H9 (cell line): ENCODE measurements around the gene FEN1. TPM values are rescaled to one million over a fixed set of nuclear protein-coding genes. Genes with fewer than 3 reads are reported as not detected.
A peak's percentile ranks its signal among the peaks of the same experiment; 100 is the strongest.

Source experiments
- DNase-seq: peaks from one replicate; pipeline ENCODE4 v3.0.0-alpha.2; 2017
- H2AFZ ChIP-seq: one replicate; pipeline ENCODE4 v1.6.1; 2013; ENCODE audit warnings: mild to moderate bottlenecking, low read length, control low read depth, moderate library complexity
- H2AK5ac ChIP-seq: 2 replicates; pipeline ENCODE4 v1.6.1; 2013; ENCODE audit warnings: low read length, control low read depth, mixed read lengths; ENCODE audit not compliant: insufficient read length
- H2BK120ac ChIP-seq: one replicate; pipeline ENCODE4 v1.6.1; 2013; ENCODE audit warnings: low read depth, mild to moderate bottlenecking, low read length, control low read depth, inconsistent platforms; ENCODE audit not compliant: poor library complexity, severe bottlenecking
- H2BK12ac ChIP-seq: 2 replicates; pipeline ENCODE4 v1.6.1; 2013; ENCODE audit warnings: low read length, control low read depth, mixed read lengths, low read depth; ENCODE audit not compliant: insufficient read length
- H2BK15ac ChIP-seq: 2 replicates; pipeline ENCODE4 v1.6.1; 2013; ENCODE audit warnings: low read depth, low read length, control low read depth
- H2BK20ac ChIP-seq: one replicate; pipeline ENCODE4 v1.6.1; 2013; ENCODE audit warnings: low read depth, mild to moderate bottlenecking, low read length, control low read depth, inconsistent platforms; ENCODE audit not compliant: poor library complexity, severe bottlenecking
- H2BK5ac ChIP-seq: 2 replicates; pipeline ENCODE4 v1.6.1; 2013; ENCODE audit warnings: low read length, control low read depth, mixed read lengths; ENCODE audit not compliant: insufficient read length
- H3K14ac ChIP-seq: 2 replicates; pipeline ENCODE4 v1.6.1; 2013; ENCODE audit warnings: low read length, control low read depth; ENCODE audit not compliant: insufficient read depth
- H3K18ac ChIP-seq: 2 replicates; pipeline ENCODE4 v1.6.1; 2013; ENCODE audit warnings: low read depth, mild to moderate bottlenecking, mixed read lengths, low read length, control low read depth; ENCODE audit not compliant: insufficient read length
- H3K23ac ChIP-seq: 2 replicates; pipeline ENCODE4 v1.6.1; 2013; ENCODE audit warnings: low read length, control low read depth, mixed read lengths, low read depth; ENCODE audit not compliant: insufficient read length
- H3K23me2 ChIP-seq: 2 replicates; pipeline ENCODE4 v1.6.1; 2013; ENCODE audit warnings: low read depth, mild to moderate bottlenecking, mixed read lengths, low read length, control low read depth; ENCODE audit not compliant: insufficient read length, poor library complexity, severe bottlenecking
- H3K27ac ChIP-seq: 2 replicates; pipeline ENCODE4 v1.5.1; 2013; ENCODE audit warnings: low read length, control low read depth, mixed read lengths, low read depth; ENCODE audit not compliant: insufficient read length
- H3K27me3 ChIP-seq: 2 replicates; pipeline ENCODE4 v1.6.1; 2013; ENCODE audit warnings: low read length, control low read depth, inconsistent platforms; ENCODE audit not compliant: insufficient read depth
- H3K4ac ChIP-seq: 2 replicates; pipeline ENCODE4 v1.6.1; 2013; ENCODE audit warnings: low read depth, mild to moderate bottlenecking, control low read depth, inconsistent platforms, low read length, moderate library complexity
- H3K4me1 ChIP-seq: 2 replicates; pipeline ENCODE4 v1.6.1; 2013; ENCODE audit warnings: low read length, control low read depth, inconsistent platforms; ENCODE audit not compliant: insufficient read depth
- H3K4me2 ChIP-seq: 2 replicates; pipeline ENCODE4 v1.6.1; 2013; ENCODE audit warnings: low read length, control low read depth, mixed read lengths; ENCODE audit not compliant: insufficient read length, insufficient read depth
- H3K56ac ChIP-seq: 2 replicates; pipeline ENCODE4 v1.6.1; 2013; ENCODE audit warnings: low read depth, mild to moderate bottlenecking, mixed read lengths, low read length, control low read depth; ENCODE audit not compliant: insufficient read length
- H3K79me1 ChIP-seq: 2 replicates; pipeline ENCODE4 v1.6.1; 2013; ENCODE audit warnings: low read depth, mild to moderate bottlenecking, moderate library complexity, low read length, control low read depth, inconsistent platforms; ENCODE audit not compliant: insufficient read depth, poor library complexity, severe bottlenecking
- H3K79me2 ChIP-seq: 2 replicates; pipeline ENCODE4 v1.6.1; 2013; ENCODE audit warnings: low read length, control low read depth, inconsistent platforms; ENCODE audit not compliant: insufficient read depth
- H3K9ac ChIP-seq: 2 replicates; pipeline ENCODE4 v1.6.1; 2013; ENCODE audit warnings: low read length, control low read depth, mixed read lengths; ENCODE audit not compliant: insufficient read length; ENCODE audit errors: extremely low read depth
- H3K9me3 ChIP-seq: one replicate; pipeline ENCODE4 v1.6.1; 2013; ENCODE audit warnings: low read depth, low read length, inconsistent platforms; ENCODE audit not compliant: control insufficient read depth
- H3T11ph ChIP-seq: one replicate; pipeline ENCODE4 v1.6.1; 2013; ENCODE audit warnings: mild to moderate bottlenecking, low read length, control low read depth, inconsistent platforms
- H4K20me1 ChIP-seq: one replicate; pipeline ENCODE4 v1.6.1; 2013; ENCODE audit not compliant: control insufficient read depth, insufficient read length, insufficient read depth
- H4K5ac ChIP-seq: 2 replicates; pipeline ENCODE4 v1.6.1; 2013; ENCODE audit warnings: low read depth, mild to moderate bottlenecking, mixed read lengths, low read length, control low read depth; ENCODE audit not compliant: insufficient read length
- H4K8ac ChIP-seq: replicated peaks from 2 replicates; pipeline ENCODE4 v1.6.1; 2013; ENCODE audit warnings: low read length, control low read depth, mixed read lengths, low read depth; ENCODE audit not compliant: insufficient read length
- H4K91ac ChIP-seq: 2 replicates; pipeline ENCODE4 v1.6.1; 2013; ENCODE audit warnings: low read depth, mild to moderate bottlenecking, moderate library complexity, mixed read lengths, low read length, control low read depth; ENCODE audit not compliant: insufficient read length
- H3K27ac Mint-ChIP-seq, 3 experiments: 2 replicates in 2 of 3; 3 replicates in 1 of 3; pipeline ENCODE4 v1.8.0; 2020 to 2021; ENCODE audit warnings: mixed read lengths in 3 of 3, mild to moderate bottlenecking in 1 of 3, moderate library complexity in 1 of 3
- H3K27me3 Mint-ChIP-seq: 2 replicates; pipeline ENCODE4 v1.8.0; 2021; ENCODE audit warnings: low read depth, mild to moderate bottlenecking, moderate library complexity, mixed read lengths
- H3K36me3 Mint-ChIP-seq, 3 experiments: 2 replicates in 2 of 3; 3 replicates in 1 of 3; pipeline ENCODE4 v1.8.0; 2020 to 2021; ENCODE audit warnings: low read depth in 3 of 3, mixed read lengths in 3 of 3; ENCODE audit not compliant: insufficient read depth in 1 of 3
- H3K4me1 Mint-ChIP-seq, 2 experiments: 2 replicates each; pipeline ENCODE4 v1.8.0; 2020; ENCODE audit warnings: mixed read lengths in 2 of 2
- H3K4me3 Mint-ChIP-seq, 2 experiments: 2 replicates in 1 of 2; 3 replicates in 1 of 2; pipeline ENCODE4 v1.8.0; 2020 to 2021; ENCODE audit warnings: mild to moderate bottlenecking in 2 of 2, mixed read lengths in 2 of 2, moderate library complexity in 1 of 2
- H3K9me3 Mint-ChIP-seq, 2 experiments: 2 replicates in 1 of 2; 3 replicates in 1 of 2; pipeline ENCODE4 v1.8.0; 2020; ENCODE audit warnings: mild to moderate bottlenecking in 2 of 2, mixed read lengths in 2 of 2, moderate library complexity in 1 of 2
- WGBS: extraction: QIAGEN DNeasy Blood & Tissue Kit; methylation state at CpG from one replicate; pipeline ENCODE4 v1.1.7; 2013; ENCODE audit warnings: missing lambda C conversion rate, low lambda C conversion rate, mixed read lengths; ENCODE audit not compliant: insufficient read length; ENCODE audit errors: extremely low coverage; 5-methylcytosine and 5-hydroxymethylcytosine counted together
- total RNA-seq: library from RNA; stranded (reverse); gene quantifications from 2 replicates; pipeline ENCODE4 v1.2.1, GENCODE V29; 2021
- TF ChIP-seq, protein P1 (sequence below): fragments of 200-600 bp; sonication (generic); conservative IDR thresholded peaks from 3 replicates; pipeline ENCODE4 v1.8.0; 2021; ENCODE audit warnings: antibody characterized with exemption, mild to moderate bottlenecking

FEN1 gene
- total RNA-seq, 1 experiment from 2014 or later, result 114 TPM

DNA sequence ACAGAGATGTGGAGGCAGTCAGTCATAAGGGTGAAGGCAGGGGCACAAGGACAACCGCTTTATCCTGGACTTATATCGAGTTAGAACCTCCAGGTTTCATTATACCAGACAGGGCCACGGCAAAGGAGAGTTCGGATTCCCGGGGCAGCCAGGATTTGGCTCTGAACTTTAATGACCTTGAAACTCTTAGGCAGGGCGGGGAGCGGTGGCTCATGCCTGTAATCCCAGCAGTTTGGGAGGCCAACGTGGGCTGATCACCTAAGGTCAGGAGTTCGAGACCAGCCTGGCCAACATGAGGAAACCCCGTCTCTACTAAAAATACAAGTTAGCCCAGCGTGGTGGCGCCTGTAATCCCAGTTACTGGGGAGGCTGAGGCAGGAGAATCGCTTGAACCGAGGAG, 41.3 kb upstream of the FEN1 start:
- Histone ChIP-seq H2BK15ac (no peak overlapping the region), H4K5ac (no peak overlapping the region), H3K23ac (no peak overlapping the region), H3K56ac (no peak overlapping the region), H3K27ac (no peak overlapping the region), H2BK12ac (no peak overlapping the region), H3K79me1 (no peaks in the 10 kb centered on the region), H3T11ph (no peak overlapping the region), H4K20me1 (no peaks in the 10 kb centered on the region), H4K91ac (no peak overlapping the region), H2AK5ac (no peak overlapping the region), H2AFZ (no peak overlapping the region), H3K4me1 (peaks cover 6% of the 10 kb centered on the region; the same call in 1 of the 2 replicates), H3K9ac (no peak overlapping the region), H2BK120ac (no peak overlapping the region), H3K9me3 (no peaks in the 10 kb centered on the region), H3K14ac (no peak overlapping the region), H2BK20ac (no peak overlapping the region), H4K8ac (no peak overlapping the region), H3K27me3 (peaks cover 8% of the 10 kb centered on the region; the same call in 1 of the 2 replicates), H2BK5ac (no peak overlapping the region), H3K18ac (no peak overlapping the region), H3K4ac (no peak overlapping the region), H3K23me2 (peaks cover 5% of the 10 kb centered on the region), H3K79me2 (no peaks in the 10 kb centered on the region), H3K4me2 (no peak overlapping the region)
- H3K4me3 Mint-ChIP-seq, result peak overlapping the region in 1 of 2 experiments; percentile 81; a peak in 3 of 5 replicates
- H3K4me1 Mint-ChIP-seq, result peaks cover 48 to 70% of the 10 kb centered on the region in 2 experiments
- no CpG with 5 or more reads among the region's 14 CpGs for WGBS
- H3K27ac Mint-ChIP-seq, result no peak overlapping the region
- peaks cover 38% of the 10 kb centered on the region for H3K27me3 Mint-ChIP-seq
- H3K36me3 Mint-ChIP-seq, result no peaks in the 10 kb centered on the region
- TF ChIP-seq, protein P1, sequence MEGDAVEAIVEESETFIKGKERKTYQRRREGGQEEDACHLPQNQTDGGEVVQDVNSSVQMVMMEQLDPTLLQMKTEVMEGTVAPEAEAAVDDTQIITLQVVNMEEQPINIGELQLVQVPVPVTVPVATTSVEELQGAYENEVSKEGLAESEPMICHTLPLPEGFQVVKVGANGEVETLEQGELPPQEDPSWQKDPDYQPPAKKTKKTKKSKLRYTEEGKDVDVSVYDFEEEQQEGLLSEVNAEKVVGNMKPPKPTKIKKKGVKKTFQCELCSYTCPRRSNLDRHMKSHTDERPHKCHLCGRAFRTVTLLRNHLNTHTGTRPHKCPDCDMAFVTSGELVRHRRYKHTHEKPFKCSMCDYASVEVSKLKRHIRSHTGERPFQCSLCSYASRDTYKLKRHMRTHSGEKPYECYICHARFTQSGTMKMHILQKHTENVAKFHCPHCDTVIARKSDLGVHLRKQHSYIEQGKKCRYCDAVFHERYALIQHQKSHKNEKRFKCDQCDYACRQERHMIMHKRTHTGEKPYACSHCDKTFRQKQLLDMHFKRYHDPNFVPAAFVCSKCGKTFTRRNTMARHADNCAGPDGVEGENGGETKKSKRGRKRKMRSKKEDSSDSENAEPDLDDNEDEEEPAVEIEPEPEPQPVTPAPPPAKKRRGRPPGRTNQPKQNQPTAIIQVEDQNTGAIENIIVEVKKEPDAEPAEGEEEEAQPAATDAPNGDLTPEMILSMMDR, result no peak
- no peak for DNase-seq
- peaks cover 0 to 3% of the 10 kb centered on the region in 2 experiments; a peak in 1 of 5 replicates for H3K9me3 Mint-ChIP-seq
